Measurements from ENCODE around the gene MYO3B.
"Not testable (repeated sequence)": the region's sequence is repeated elsewhere in the genome, so short reads cannot be mapped to it uniquely, and the experiment has no call there.

MYO3B gene

DNA sequence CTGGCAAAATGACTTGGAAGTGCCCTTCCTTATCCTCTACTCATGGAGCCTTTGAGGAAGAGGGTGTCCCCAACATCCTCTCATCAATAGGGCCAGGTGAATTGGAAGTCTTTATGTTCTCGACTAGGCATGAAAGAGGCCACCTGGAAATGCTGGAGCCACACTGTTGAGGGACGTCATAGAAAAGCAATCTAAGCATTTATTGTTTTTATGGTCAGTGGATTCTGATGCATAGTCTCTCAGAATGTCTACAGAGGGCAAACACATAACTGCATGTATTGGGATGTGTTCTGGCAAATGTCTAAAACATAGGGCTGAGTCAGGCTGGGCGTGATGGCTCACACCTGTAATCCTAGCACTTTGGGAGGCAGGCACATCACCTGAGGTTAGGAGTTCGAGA is 290.6 kb downstream of the MYO3B start:
- no peak for DNase-seq (ENCODE audit: low read depth)

DNA sequence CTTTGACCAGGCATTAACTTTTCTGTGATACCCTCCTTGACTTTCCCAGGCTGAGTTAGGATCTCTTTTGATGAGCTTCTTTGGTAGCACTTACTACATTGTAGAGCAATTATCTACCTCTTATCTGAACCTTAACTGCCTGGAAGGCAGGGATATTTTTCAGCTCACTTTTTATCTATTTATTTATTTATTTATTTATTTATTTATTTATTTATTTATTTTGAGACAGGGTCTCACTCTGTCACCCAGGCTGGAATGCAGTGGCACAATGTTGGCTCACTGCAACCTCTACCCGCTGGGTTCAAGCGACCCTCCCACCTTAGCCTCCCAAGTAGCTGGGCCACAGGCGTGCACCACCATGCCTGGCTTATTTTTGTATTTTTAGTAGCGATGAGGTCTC is 294.6 kb downstream of the MYO3B start:
- not testable (repeated sequence) for DNase-seq (ENCODE audit: low read depth)

GRCh38 chr2:170475878-170476277 is 297.9 kb downstream of the MYO3B start:
- no peak for DNase-seq (ENCODE audit: low read depth)

GRCh38 chr2:170477630-170478029 is 299.7 kb downstream of the MYO3B start:
- no peak for DNase-seq (ENCODE audit: low read depth)

GRCh38 chr2:170481201-170481600 is 303.3 kb downstream of the MYO3B start:
- no peak for DNase-seq (ENCODE audit: low read depth)

- no peak for DNase-seq (ENCODE audit: low read depth)
These were observed 306.6 kb downstream of the MYO3B start for GRCh38 chr2:170484552-170484951.

- no peak for DNase-seq (ENCODE audit: low read depth)
These were observed 307.5 kb downstream of the MYO3B start for GRCh38 chr2:170485254-170486026.

DNA sequence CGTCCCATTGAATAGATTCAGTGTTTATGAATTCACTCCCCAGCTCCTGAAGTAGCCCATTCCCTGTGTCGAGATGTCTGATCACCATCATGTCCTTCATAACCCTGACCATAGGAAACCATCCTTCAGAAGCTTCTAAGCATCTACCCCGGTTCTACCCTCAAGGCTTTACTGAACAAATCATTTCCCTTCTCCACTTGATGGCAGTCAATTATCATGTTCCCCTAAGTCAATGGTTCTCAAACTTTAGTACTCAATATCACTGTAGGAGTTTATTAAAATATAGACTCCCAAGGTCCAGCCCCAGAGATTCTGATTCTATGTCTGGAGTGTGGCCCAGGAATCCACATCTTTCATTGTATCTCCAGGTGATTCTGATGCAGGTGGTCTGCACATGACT is 308.8 kb downstream of the MYO3B start:
- no peak for DNase-seq (ENCODE audit: low read depth)

DNA sequence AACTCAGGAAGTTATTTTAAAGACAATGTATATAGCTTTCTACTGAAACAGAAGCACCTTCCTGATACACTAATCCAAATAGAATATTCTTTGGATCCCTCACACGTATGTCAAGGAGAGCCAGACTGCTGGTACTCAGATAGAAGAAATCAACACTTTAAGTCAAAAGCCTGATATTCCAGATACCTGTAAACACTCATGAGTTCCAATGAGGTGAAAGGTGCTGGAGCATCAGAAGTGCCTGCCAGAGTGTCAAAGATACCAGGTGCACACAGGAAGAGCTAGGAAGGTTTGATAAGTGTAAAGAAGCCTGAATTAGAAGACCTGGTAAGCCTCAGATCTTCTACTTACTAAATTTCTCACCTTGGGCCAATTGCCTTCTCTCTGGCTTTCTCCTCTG is 310.9 kb downstream of the MYO3B start:
- DNase-seq (ENCODE audit: low read depth), result no peak

DNA sequence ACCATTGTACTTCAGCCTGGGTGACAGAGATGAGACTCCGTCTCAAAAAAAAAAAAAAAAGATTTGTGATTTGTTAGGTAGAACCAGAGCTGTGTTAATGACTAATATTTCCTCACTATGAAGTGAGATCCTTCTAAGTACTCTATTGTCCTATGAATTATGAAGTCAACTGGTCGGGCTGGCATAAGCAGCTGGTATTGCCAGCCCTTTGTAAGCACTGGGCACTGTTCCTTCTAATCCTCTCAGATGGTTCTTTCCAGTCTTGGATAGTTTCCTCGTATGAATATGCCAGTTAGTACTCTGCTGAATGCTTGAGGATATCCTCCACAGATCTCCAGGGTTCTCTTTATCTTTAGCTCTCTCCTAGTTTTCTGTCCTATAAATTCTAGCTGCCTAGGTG is 314.1 kb downstream of the MYO3B start:
- DNase-seq (ENCODE audit: low read depth), result no peak

DNA sequence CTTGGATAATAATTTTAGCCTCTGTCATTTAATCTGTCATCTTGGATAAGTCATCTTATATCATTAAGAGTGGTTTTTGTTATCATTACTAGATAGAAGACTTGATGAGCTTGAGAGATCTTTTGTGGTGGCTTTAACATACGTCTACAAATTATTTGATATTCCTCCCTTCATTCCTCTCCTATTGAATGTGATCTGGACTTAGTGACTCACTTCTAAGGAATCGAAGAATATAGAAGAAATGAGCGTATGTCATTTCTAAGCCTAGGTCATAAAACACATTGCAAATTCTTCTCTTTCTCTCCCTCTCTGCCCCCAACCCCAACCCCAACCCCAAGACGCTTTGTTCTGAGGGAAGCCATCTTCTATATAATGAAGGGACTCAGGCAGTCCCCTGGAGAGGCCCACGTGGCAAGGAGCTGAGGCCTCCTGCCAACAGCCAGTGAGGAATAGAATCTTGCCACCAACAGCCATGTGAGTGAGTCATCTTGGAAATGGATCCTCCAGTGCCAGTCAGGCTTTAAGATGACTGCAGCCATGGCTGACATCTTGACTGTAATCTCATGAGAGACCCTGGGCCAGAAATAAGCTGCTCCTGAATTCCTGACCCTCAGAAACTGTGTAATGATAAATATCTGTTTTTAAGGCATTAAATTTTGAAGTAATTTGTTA is 315.6 kb downstream of the MYO3B start:
- DNase-seq (ENCODE audit: low read depth), result no peak

- DNase-seq (ENCODE audit: low read depth), result no peak
These were observed 317.9 kb downstream of the MYO3B start for GRCh38 chr2:170495896-170496295.

GRCh38 chr2:170498619-170499018 is 320.7 kb downstream of the MYO3B start:
- no peak for DNase-seq (ENCODE audit: low read depth)

- DNase-seq (ENCODE audit: low read depth), result no peak
These were observed 322.2 kb downstream of the MYO3B start for GRCh38 chr2:170500104-170500503.

GRCh38 chr2:170500770-170501169 is 322.8 kb downstream of the MYO3B start:
- no peak for DNase-seq (ENCODE audit: low read depth)

DNA sequence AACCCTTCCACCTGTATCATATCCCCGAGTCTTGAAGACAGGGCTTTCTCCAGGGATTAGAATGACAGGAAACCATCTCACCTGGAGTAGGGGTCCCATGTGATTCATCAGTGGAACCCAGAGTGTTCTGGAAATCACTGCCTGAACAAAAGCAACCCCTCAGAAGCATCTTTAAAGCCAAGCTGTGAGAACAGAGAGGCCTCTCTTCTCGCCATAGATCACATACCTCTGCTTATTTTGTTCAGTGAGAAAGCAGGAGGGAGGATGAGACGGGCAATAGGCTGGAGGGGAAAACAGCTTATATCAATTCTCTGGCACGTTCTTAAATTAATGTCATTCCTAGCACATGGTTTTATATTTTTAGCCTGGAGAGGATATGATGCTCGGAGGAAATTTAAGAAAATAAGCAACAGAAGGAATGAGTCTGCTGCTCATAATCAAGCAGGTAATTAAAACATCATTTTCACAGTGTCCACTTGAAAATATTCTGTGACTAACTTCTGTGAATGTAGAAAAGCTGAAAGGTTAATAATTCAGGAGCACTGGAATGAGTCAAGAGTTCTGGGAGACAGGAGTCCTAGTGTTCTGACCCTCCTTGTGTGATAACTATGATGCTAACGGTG is 323.6 kb downstream of the MYO3B start:
- DNase-seq (ENCODE audit: low read depth), result no peak

- no peak for DNase-seq (ENCODE audit: low read depth)
These were observed 324.6 kb downstream of the MYO3B start for GRCh38 chr2:170502361-170503130.

GRCh38 chr2:170503563-170503962 is 325.6 kb downstream of the MYO3B start:
- no peak for DNase-seq (ENCODE audit: low read depth)

GRCh38 chr2:170503971-170504809 is 326.2 kb downstream of the MYO3B start:
- no peak for DNase-seq (ENCODE audit: low read depth)

DNA sequence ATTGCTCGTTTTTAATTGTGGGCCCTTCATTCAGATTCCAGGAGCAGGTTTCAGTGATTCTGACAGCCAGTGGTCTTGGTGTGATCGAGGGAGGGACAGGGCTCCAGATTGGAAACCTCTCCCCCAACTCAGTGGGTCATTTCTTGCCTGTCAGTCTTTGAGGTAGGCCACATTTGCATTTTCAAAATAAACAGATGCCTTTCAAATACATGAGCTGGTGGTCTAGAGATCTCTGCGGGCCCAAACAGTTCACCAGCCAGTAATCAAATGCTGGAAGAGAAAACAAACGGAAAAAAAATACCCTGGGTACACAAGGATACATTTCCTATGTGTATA is 326.8 kb downstream of the MYO3B start:
- DNase-seq (ENCODE audit: low read depth), result no peak

- DNase-seq (ENCODE audit: low read depth), result no peak
These were observed 327.8 kb downstream of the MYO3B start for GRCh38 chr2:170505631-170506275.
